ENCODE measurements around the gene BCAP29. TPM values are rescaled to one million over a fixed set of nuclear protein-coding genes. Genes with fewer than 3 reads are reported as not detected.

The BCAP29 gene
- total RNA-seq, 1 donor from 2014 or later, result 51.9 TPM

DNA sequence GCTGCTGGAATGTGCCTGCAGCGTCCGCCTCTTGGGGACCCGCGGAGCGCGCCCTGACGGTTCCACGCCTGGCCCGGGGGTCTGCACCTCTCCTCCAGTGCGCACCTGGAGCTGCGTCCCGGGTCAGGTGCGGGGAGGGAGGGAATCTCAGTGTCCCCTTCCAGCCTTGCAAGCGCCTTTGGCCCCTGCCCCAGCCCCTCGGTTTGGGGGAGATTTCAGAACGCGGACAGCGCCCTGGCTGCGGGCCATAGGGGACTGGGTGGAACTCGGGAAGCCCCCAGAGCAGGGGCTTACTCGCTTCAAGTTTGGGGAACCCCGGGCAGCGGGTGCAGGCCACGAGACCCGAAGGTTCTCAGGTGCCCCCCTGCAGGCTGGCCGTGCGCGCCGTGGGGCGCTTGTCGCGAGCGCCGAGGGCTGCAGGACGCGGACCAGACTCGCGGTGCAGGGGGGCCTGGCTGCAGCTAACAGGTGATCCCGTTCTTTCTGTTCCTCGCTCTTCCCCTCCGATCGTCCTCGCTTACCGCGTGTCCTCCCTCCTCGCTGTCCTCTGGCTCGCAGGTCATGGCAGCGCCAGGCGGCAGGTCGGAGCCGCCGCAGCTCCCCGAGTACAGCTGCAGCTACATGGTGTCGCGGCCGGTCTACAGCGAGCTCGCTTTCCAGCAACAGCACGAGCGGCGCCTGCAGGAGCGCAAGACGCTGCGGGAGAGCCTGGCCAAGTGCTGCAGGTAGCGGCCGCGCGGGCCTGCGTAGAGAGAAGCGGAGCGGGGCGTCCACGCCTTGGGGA is 81.2 kb downstream of the BCAP29 start:
- intact Hi-C loops (cut with micrococcal nuclease), result loop anchor here (1.0 to 5.0 kb wide), 2 partner anchors 39 to 81 kb away; partner anchors contain the start of gene BCAP29

DNA sequence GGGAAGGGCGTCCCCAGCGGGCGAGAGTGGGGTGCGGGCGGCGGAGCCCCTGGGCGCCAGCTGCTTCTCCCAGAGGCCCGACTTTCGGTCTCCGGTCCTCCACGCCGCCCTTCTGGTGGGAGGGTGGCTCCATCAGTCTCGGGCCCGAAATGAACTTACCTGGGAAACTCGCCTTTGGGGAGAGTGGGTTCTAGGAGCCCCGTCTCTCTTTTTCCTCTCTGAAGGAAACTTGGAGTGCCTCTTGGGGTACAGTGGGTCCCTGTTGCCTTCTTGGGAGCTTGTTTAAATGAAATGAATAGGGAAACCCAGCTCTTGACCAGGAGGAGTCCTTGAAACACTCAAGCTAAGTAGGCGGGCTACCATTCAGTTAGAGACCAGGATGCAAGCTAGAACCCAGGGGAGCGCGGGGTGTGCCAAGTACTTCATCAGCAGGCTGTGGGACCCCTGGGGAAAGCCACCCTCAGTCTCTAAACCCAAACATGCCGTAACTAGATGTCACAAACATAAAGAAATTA is 81.9 kb downstream of the BCAP29 start:
- intact Hi-C loops (cut with micrococcal nuclease), result loop anchor here (1.0 to 5.0 kb wide), 2 partner anchors 40 to 82 kb away; partner anchors contain the start of gene BCAP29

DNA sequence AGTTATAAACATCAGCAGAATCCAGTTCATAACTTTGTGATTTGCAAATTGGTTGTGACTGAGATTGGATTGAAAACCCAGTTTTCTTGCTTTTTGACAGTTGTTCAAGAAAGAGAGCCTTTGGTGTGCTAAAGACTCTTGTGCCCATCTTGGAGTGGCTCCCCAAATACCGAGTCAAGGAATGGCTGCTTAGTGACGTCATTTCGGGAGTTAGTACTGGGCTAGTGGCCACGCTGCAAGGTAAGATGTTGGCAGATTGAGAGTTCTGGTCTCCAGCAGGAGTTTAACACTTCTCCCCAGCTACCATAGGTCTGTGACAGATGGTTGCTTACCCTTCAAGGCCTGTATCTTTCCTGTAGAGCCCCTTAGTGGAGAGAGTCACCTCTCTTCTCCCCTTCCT is 83.2 kb downstream of the BCAP29 start:
- intact Hi-C loops (cut with micrococcal nuclease), result loop anchor here (5.0 kb wide), 1 partner anchor 41 kb away; no protein-coding TSS in a partner anchor

DNA sequence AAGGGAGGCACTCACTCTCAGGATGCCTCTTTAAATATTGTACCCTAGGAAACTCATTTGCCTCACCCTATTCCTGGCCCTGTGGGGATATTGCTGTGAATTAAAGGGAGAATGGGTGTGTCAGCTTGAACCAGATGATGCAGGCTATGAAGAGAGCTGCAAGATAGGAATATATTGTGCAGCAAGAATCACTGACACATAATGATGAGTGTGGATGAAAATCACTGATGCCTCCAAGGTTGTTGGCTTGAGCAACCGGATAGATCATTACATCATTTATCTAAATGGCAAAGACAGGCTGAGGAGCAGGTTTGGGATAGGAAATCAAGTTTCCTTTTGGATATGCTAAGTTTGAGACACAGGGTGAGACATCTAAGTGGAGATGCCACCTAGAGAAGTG is 86.7 kb downstream of the BCAP29 start:
- intact Hi-C loops (cut with micrococcal nuclease), result no loop called here

DNA sequence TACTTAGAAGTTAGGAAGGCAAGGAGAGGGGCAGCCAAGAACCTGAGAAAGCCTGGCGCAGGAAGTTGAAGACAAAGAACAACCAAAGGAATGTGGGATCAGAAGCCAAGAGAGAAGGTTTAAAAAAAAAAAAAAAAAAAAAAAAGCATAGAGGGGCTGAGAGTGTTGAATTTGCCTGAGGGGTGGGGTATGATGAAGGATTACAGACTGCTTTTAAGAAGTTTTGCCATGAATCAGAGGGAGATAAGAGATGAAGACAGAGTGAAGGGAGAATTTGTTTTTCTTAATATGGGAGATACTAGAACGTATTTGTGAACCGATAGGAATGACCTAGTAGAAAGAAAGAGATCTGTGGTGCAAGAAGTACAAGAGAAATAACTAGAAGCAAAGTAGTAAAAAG is 87.3 kb downstream of the BCAP29 start:
- intact Hi-C loops (cut with micrococcal nuclease), result no loop called here

DNA sequence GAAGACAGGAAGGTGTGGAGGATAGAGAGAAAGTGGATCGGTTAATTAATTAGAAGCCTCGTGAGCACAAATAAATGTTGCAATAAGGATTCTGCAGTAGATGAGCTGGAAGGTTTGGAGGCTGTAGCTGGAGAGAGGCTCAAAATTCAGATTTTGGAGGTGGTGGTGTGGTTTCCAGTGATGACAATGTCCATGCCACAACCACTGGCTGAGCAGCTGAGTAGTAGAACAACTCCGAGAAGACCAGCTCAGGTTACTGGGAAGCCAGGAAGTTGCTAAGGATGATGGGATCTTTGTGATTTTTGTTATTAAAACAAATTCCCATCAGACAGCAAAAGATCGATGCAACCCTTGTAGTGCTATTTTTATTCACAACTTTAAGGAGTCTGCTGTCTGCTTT is 88.2 kb downstream of the BCAP29 start:
- intact Hi-C loops (cut with micrococcal nuclease), result no loop called here

Other genes with a start within 250 kb of the BCAP29 start
- not detected in 2 replicates for gene GPR22, start 110.2 kb upstream of the BCAP29 start, total RNA-seq
- gene COG5, start 16.3 kb upstream of the BCAP29 start, total RNA-seq, result 32.1 and 35.9 TPM in 2 replicates
- 10.2 and 10.4 TPM in 2 replicates for gene DUS4L, start 16.3 kb upstream of the BCAP29 start, total RNA-seq
- gene SLC26A4, start 80.6 kb downstream of the BCAP29 start, total RNA-seq, result 3.5 and 4.5 TPM in 2 replicates
- 46.3 and 48.1 TPM in 2 replicates for gene CBLL1, start 163.9 kb downstream of the BCAP29 start, total RNA-seq
- gene SLC26A3, start 223.0 kb downstream of the BCAP29 start, total RNA-seq, result not detected in 2 replicates

All from T-helper 2 cell treated with Interferon-gamma antibody and Interleukin-4, amounts not matched to agents 100 ng/mL and 5 ng/mL, for 36 hours (primary cell).